Subcutaneous abdominal adipose tissue (tissue), 5 donors: ENCODE data around the gene CTNNB1.
"Not testable (repeated sequence)": the region's sequence is repeated elsewhere in the genome, so short reads cannot be mapped to it uniquely, and the experiment has no call there.

Experiments
- H3K27ac ChIP-seq: one replicate; pipeline ENCODE4 v1.7.0; 2013; ENCODE audit warnings: low read depth, mild to moderate bottlenecking, inconsistent platforms, low read length, moderate library complexity
- H3K27me3 ChIP-seq, 5 donors: one replicate each; pipeline ENCODE4 v1.7.0; 2013; ENCODE audit warnings: low read length in 5 of 5, inconsistent platforms in 1 of 5; ENCODE audit not compliant: control insufficient read depth in 5 of 5, insufficient read depth in 4 of 5
- H3K36me3 ChIP-seq, 5 donors: one replicate each; pipeline ENCODE4 v1.7.0; 2013; ENCODE audit warnings: low read length in 5 of 5; ENCODE audit not compliant: control insufficient read depth in 5 of 5, insufficient read depth in 5 of 5
- H3K4me1 ChIP-seq, 5 donors: one replicate each; pipeline ENCODE4 v1.7.0; 2013; ENCODE audit warnings: low read length in 5 of 5, mild to moderate bottlenecking in 3 of 5, moderate library complexity in 1 of 5; ENCODE audit not compliant: control insufficient read depth in 5 of 5, insufficient read depth in 5 of 5
- H3K4me3 ChIP-seq, 5 donors: one replicate each; pipeline ENCODE4 v1.7.0; 2013; ENCODE audit warnings: low read length in 5 of 5, low read depth in 1 of 5
- H3K9ac ChIP-seq, 5 donors: one replicate each; pipeline ENCODE4 v1.7.0; 2013; ENCODE audit warnings: low read length in 5 of 5, mild to moderate bottlenecking in 4 of 5, moderate library complexity in 3 of 5
- H3K9me3 ChIP-seq, 5 donors: one replicate each; pipeline ENCODE4 v1.7.0; 2013; ENCODE audit warnings: low read length in 5 of 5; ENCODE audit not compliant: control insufficient read depth in 5 of 5
- donor health status: healthy.
- donor health status: healthy.
- donor health status: healthy.
- donor health status: healthy.
- donor health status: healthy.

The CTNNB1 gene

GRCh38 chr3:41272667-41273066 is 73.4 kb downstream of the CTNNB1 start:
- Histone ChIP-seq H3K27ac (no peak overlapping the region), H3K4me3 (no peak overlapping the region), H3K9me3 (peaks cover 0 to 7% (median 0%) of the 10 kb centered on the region in 5 donors), H3K4me1 (peaks cover 0 to 6% (median 0%) of the 10 kb centered on the region in 5 donors), H3K9ac (no peak overlapping the region), H3K27me3 (no peaks in the 10 kb centered on the region), H3K36me3 (peaks cover 0 to 2% (median 0%) of the 10 kb centered on the region in 5 donors)

- H3K4me1 ChIP-seq = peaks cover 0 to 6% (median 0%) of the 10 kb centered on the region in 5 donors
- no peaks in the 10 kb centered on the region for H3K27me3 ChIP-seq
- H3K9ac ChIP-seq = no peak overlapping the region
- H3K4me3 ChIP-seq = no peak overlapping the region
- H3K27ac ChIP-seq = no peak overlapping the region
- H3K9me3 ChIP-seq = peaks cover 0 to 7% (median 0%) of the 10 kb centered on the region in 5 donors
- H3K36me3 ChIP-seq = peaks cover 0 to 2% (median 0%) of the 10 kb centered on the region in 5 donors
These were observed 75.8 kb downstream of the CTNNB1 start for GRCh38 chr3:41274944-41275668.

GRCh38 chr3:41276191-41276590 is 76.9 kb downstream of the CTNNB1 start:
- H3K4me1 ChIP-seq = peaks cover 0 to 6% (median 0%) of the 10 kb centered on the region in 5 donors
- H3K4me3 ChIP-seq = no peak overlapping the region
- H3K9ac ChIP-seq = no peak overlapping the region

GRCh38 chr3:41277790-41278465 is 78.6 kb downstream of the CTNNB1 start:
- no peak overlapping the region for H3K4me3 ChIP-seq
- H3K27me3 ChIP-seq = no peaks in the 10 kb centered on the region
- peaks cover 0 to 6% (median 0%) of the 10 kb centered on the region in 5 donors for H3K4me1 ChIP-seq
- peaks cover 0 to 2% (median 0%) of the 10 kb centered on the region in 5 donors for H3K36me3 ChIP-seq
- H3K9me3 ChIP-seq = peaks cover 0 to 3% (median 0%) of the 10 kb centered on the region in 5 donors
- H3K9ac ChIP-seq = no peak overlapping the region
- no peak overlapping the region for H3K27ac ChIP-seq

More at GRCh38 chr3:41276191-41276590, 76.9 kb downstream of the CTNNB1 start:
- Histone ChIP-seq H3K9me3 (peaks cover 0 to 7% (median 0%) of the 10 kb centered on the region in 5 donors), H3K27me3 (no peaks in the 10 kb centered on the region), H3K36me3 (peaks cover 0 to 2% (median 0%) of the 10 kb centered on the region in 5 donors), H3K27ac (no peak overlapping the region)

- H3K4me1 ChIP-seq, H3K27me3 ChIP-seq, H3K4me3 ChIP-seq, H3K36me3 ChIP-seq, H3K9me3 ChIP-seq, H3K27ac ChIP-seq, H3K9ac ChIP-seq: not testable (repeated sequence)
These were observed 85.6 kb downstream of the CTNNB1 start for GRCh38 chr3:41284934-41285333.

- no peak overlapping the region for H3K4me3 ChIP-seq
- H3K9me3 ChIP-seq = no peaks in the 10 kb centered on the region
- no peaks in the 10 kb centered on the region for H3K36me3 ChIP-seq
- no peaks in the 10 kb centered on the region for H3K27me3 ChIP-seq
- no peaks in the 10 kb centered on the region for H3K4me1 ChIP-seq
- no peak overlapping the region for H3K9ac ChIP-seq
- no peak overlapping the region for H3K27ac ChIP-seq
These were observed 87.0 kb downstream of the CTNNB1 start for GRCh38 chr3:41286305-41286704.

- Histone ChIP-seq H3K4me3 (no peak overlapping the region), H3K36me3 (no peaks in the 10 kb centered on the region), H3K9me3 (no peaks in the 10 kb centered on the region), H3K27ac (no peak overlapping the region), H3K9ac (no peak overlapping the region), H3K27me3 (no peaks in the 10 kb centered on the region), H3K4me1 (no peaks in the 10 kb centered on the region)
These were observed 89.5 kb downstream of the CTNNB1 start for GRCh38 chr3:41288785-41289184.
